OCI-LY3 (cell line): Measurements from ENCODE around the gene SIRPB2.

ENCODE experiments used
- EZH2phosphoT487 ChIP-seq: fragments of 200-600 bp; shearing (Covaris generic); IDR thresholded peaks from 2 replicates; pipeline ENCODE4 v1.6.1; 2018; ENCODE audit warnings: antibody characterized with exemption, mixed run types, low read depth
- TF ChIP-seq, protein P1 (sequence below): fragments of 200-600, 300-600 bp; sonication (generic); IDR thresholded peaks from 2 replicates; pipeline ENCODE4 v1.5.1; 2014; ENCODE audit warnings: antibody characterized with exemption, low read length, low read depth

DNA sequence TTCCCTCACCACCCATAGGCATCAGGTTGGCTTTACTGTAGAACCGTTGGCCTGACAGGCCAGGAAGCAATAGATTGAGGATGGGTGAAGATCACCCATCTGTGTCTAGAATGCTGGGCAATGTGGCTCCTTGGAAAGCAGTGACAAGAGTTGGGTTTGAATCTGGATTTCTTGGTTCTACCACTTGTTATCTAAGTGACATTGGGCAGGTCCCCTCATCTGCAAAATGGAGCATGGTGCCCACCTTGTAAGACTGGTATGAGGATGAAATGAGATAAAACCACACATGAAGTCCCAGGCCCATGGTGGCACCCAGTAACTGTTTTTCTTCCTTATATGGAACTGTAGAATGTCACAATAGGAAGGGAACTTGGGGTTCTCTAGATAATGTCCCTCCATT lies 22.6 kb upstream of the SIRPB2 start:
- TF ChIP-seq, protein P1, sequence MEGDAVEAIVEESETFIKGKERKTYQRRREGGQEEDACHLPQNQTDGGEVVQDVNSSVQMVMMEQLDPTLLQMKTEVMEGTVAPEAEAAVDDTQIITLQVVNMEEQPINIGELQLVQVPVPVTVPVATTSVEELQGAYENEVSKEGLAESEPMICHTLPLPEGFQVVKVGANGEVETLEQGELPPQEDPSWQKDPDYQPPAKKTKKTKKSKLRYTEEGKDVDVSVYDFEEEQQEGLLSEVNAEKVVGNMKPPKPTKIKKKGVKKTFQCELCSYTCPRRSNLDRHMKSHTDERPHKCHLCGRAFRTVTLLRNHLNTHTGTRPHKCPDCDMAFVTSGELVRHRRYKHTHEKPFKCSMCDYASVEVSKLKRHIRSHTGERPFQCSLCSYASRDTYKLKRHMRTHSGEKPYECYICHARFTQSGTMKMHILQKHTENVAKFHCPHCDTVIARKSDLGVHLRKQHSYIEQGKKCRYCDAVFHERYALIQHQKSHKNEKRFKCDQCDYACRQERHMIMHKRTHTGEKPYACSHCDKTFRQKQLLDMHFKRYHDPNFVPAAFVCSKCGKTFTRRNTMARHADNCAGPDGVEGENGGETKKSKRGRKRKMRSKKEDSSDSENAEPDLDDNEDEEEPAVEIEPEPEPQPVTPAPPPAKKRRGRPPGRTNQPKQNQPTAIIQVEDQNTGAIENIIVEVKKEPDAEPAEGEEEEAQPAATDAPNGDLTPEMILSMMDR, result no peak
- no peak for TF ChIP-seq EZH2phosphoT487
